Measurements from ENCODE around the gene CSH2.

Gene CSH2

GRCh38 chr17:63837962-63838600, 35.4 kb downstream of the CSH2 start:
- H3K27me3 ChIP-seq (ENCODE audit: control insufficient read depth, insufficient read depth, low read length): no peaks in the 10 kb centered on the region
- H3K27ac ChIP-seq (ENCODE audit: low read length): no peak overlapping the region
- H3K9me3 ChIP-seq (ENCODE audit: control insufficient read depth, low read depth, low read length): no peaks in the 10 kb centered on the region
- no peak overlapping the region for H3K4me3 ChIP-seq (ENCODE audit: low read length)
- H3K36me3 ChIP-seq (ENCODE audit: control insufficient read depth, low read depth, low read length): peaks cover 19% of the 10 kb centered on the region
- H3K9ac ChIP-seq (ENCODE audit: low read length): no peak overlapping the region
- H3K4me1 ChIP-seq (ENCODE audit: control insufficient read depth, low read depth, low read length): peaks cover 22% of the 10 kb centered on the region

- Histone ChIP-seq H3K4me1 (ENCODE audit: control insufficient read depth, low read depth, low read length) (peaks cover 22% of the 10 kb centered on the region), H3K27ac (ENCODE audit: low read length) (no peak overlapping the region), H3K36me3 (ENCODE audit: control insufficient read depth, low read depth, low read length) (peaks cover 25% of the 10 kb centered on the region), H3K9ac (ENCODE audit: low read length) (no peak overlapping the region), H3K27me3 (ENCODE audit: control insufficient read depth, insufficient read depth, low read length) (no peaks in the 10 kb centered on the region), H3K9me3 (ENCODE audit: control insufficient read depth, low read depth, low read length) (no peaks in the 10 kb centered on the region), H3K4me3 (ENCODE audit: low read length) (no peak overlapping the region)
Observed at GRCh38 chr17:63837480-63837879, 36.0 kb downstream of the CSH2 start.

- H3K4me3 ChIP-seq (ENCODE audit: low read length): no peak overlapping the region
- peaks cover 22% of the 10 kb centered on the region for H3K4me1 ChIP-seq (ENCODE audit: control insufficient read depth, low read depth, low read length)
- H3K9me3 ChIP-seq (ENCODE audit: control insufficient read depth, low read depth, low read length): no peaks in the 10 kb centered on the region
- H3K27ac ChIP-seq (ENCODE audit: low read length): no peak overlapping the region
- H3K36me3 ChIP-seq (ENCODE audit: control insufficient read depth, low read depth, low read length): peaks cover 31% of the 10 kb centered on the region
- no peaks in the 10 kb centered on the region for H3K27me3 ChIP-seq (ENCODE audit: control insufficient read depth, insufficient read depth, low read length)
- H3K9ac ChIP-seq (ENCODE audit: low read length): no peak overlapping the region
Observed at GRCh38 chr17:63836811-63837210, 36.7 kb downstream of the CSH2 start.

- Histone ChIP-seq H3K36me3 (ENCODE audit: control insufficient read depth, low read depth, low read length) (peaks cover 47% of the 10 kb centered on the region), H3K27me3 (ENCODE audit: control insufficient read depth, insufficient read depth, low read length) (no peaks in the 10 kb centered on the region), H3K4me1 (ENCODE audit: control insufficient read depth, low read depth, low read length) (peaks cover 13% of the 10 kb centered on the region)
Observed at GRCh38 chr17:63835167-63835720, 38.2 kb downstream of the CSH2 start.

GRCh38 chr17:63834431-63835166, 38.9 kb downstream of the CSH2 start:
- no peak overlapping the region for H3K9ac ChIP-seq (ENCODE audit: low read length)
- no peaks in the 10 kb centered on the region for H3K9me3 ChIP-seq (ENCODE audit: control insufficient read depth, low read depth, low read length)
- H3K4me1 ChIP-seq (ENCODE audit: control insufficient read depth, low read depth, low read length): peaks cover 13% of the 10 kb centered on the region
- peaks cover 53% of the 10 kb centered on the region for H3K36me3 ChIP-seq (ENCODE audit: control insufficient read depth, low read depth, low read length)
- no peaks in the 10 kb centered on the region for H3K27me3 ChIP-seq (ENCODE audit: control insufficient read depth, insufficient read depth, low read length)
- H3K4me3 ChIP-seq (ENCODE audit: low read length): no peak overlapping the region
- no peak overlapping the region for H3K27ac ChIP-seq (ENCODE audit: low read length)

More at GRCh38 chr17:63835167-63835720, 38.2 kb downstream of the CSH2 start:
- H3K9me3 ChIP-seq (ENCODE audit: control insufficient read depth, low read depth, low read length): no peaks in the 10 kb centered on the region
- no peak overlapping the region for H3K4me3 ChIP-seq (ENCODE audit: low read length)
- no peak overlapping the region for H3K9ac ChIP-seq (ENCODE audit: low read length)
- no peak overlapping the region for H3K27ac ChIP-seq (ENCODE audit: low read length)

GRCh38 chr17:63833741-63834373, 39.6 kb downstream of the CSH2 start:
- no peak overlapping the region for H3K27ac ChIP-seq (ENCODE audit: low read length)
- H3K36me3 ChIP-seq (ENCODE audit: control insufficient read depth, low read depth, low read length): peaks cover 61% of the 10 kb centered on the region
- no peak overlapping the region for H3K9ac ChIP-seq (ENCODE audit: low read length)
- H3K27me3 ChIP-seq (ENCODE audit: control insufficient read depth, insufficient read depth, low read length): no peaks in the 10 kb centered on the region
- H3K4me3 ChIP-seq (ENCODE audit: low read length): no peak overlapping the region
- H3K9me3 ChIP-seq (ENCODE audit: control insufficient read depth, low read depth, low read length): no peaks in the 10 kb centered on the region
- H3K4me1 ChIP-seq (ENCODE audit: control insufficient read depth, low read depth, low read length): peaks cover 6% of the 10 kb centered on the region

- H3K9me3 ChIP-seq (ENCODE audit: control insufficient read depth, low read depth, low read length): no peaks in the 10 kb centered on the region
- H3K4me3 ChIP-seq (ENCODE audit: low read length): no peak overlapping the region
- no peaks in the 10 kb centered on the region for H3K27me3 ChIP-seq (ENCODE audit: control insufficient read depth, insufficient read depth, low read length)
- no peak overlapping the region for H3K27ac ChIP-seq (ENCODE audit: low read length)
- H3K36me3 ChIP-seq (ENCODE audit: control insufficient read depth, low read depth, low read length): peaks cover 63% of the 10 kb centered on the region
- no peak overlapping the region for H3K9ac ChIP-seq (ENCODE audit: low read length)
- H3K4me1 ChIP-seq (ENCODE audit: control insufficient read depth, low read depth, low read length): peaks cover 4% of the 10 kb centered on the region
Observed at GRCh38 chr17:63833026-63833740, 40.3 kb downstream of the CSH2 start.

GRCh38 chr17:63832455-63832854, 41.0 kb downstream of the CSH2 start:
- Histone ChIP-seq H3K4me1 (ENCODE audit: control insufficient read depth, low read depth, low read length) (peaks cover 4% of the 10 kb centered on the region), H3K27ac (ENCODE audit: low read length) (no peak overlapping the region), H3K27me3 (ENCODE audit: control insufficient read depth, insufficient read depth, low read length) (no peaks in the 10 kb centered on the region), H3K4me3 (ENCODE audit: low read length) (no peak overlapping the region), H3K9ac (ENCODE audit: low read length) (no peak overlapping the region), H3K36me3 (ENCODE audit: control insufficient read depth, low read depth, low read length) (peaks cover 63% of the 10 kb centered on the region), H3K9me3 (ENCODE audit: control insufficient read depth, low read depth, low read length) (no peaks in the 10 kb centered on the region)

- peaks cover 63% of the 10 kb centered on the region for H3K36me3 ChIP-seq (ENCODE audit: control insufficient read depth, low read depth, low read length)
- no peak overlapping the region for H3K9ac ChIP-seq (ENCODE audit: low read length)
Observed at GRCh38 chr17:63832014-63832413, 41.5 kb downstream of the CSH2 start.

GRCh38 chr17:63831505-63831904, 42.0 kb downstream of the CSH2 start:
- Histone ChIP-seq H3K9ac (ENCODE audit: low read length) (no peak overlapping the region), H3K36me3 (ENCODE audit: control insufficient read depth, low read depth, low read length) (peaks cover 59% of the 10 kb centered on the region), H3K4me3 (ENCODE audit: low read length) (no peak overlapping the region), H3K27me3 (ENCODE audit: control insufficient read depth, insufficient read depth, low read length) (no peaks in the 10 kb centered on the region), H3K27ac (ENCODE audit: low read length) (no peak overlapping the region), H3K4me1 (ENCODE audit: control insufficient read depth, low read depth, low read length) (peaks cover 4% of the 10 kb centered on the region), H3K9me3 (ENCODE audit: control insufficient read depth, low read depth, low read length) (no peaks in the 10 kb centered on the region)

More at GRCh38 chr17:63832014-63832413, 41.5 kb downstream of the CSH2 start:
- Histone ChIP-seq H3K4me1 (ENCODE audit: control insufficient read depth, low read depth, low read length) (peaks cover 4% of the 10 kb centered on the region), H3K27ac (ENCODE audit: low read length) (no peak overlapping the region), H3K27me3 (ENCODE audit: control insufficient read depth, insufficient read depth, low read length) (no peaks in the 10 kb centered on the region), H3K9me3 (ENCODE audit: control insufficient read depth, low read depth, low read length) (no peaks in the 10 kb centered on the region), H3K4me3 (ENCODE audit: low read length) (no peak overlapping the region)

- Histone ChIP-seq H3K27ac (ENCODE audit: low read length) (no peak overlapping the region), H3K4me3 (ENCODE audit: low read length) (no peak overlapping the region), H3K4me1 (ENCODE audit: control insufficient read depth, low read depth, low read length) (peaks cover 4% of the 10 kb centered on the region), H3K9me3 (ENCODE audit: control insufficient read depth, low read depth, low read length) (no peaks in the 10 kb centered on the region), H3K36me3 (ENCODE audit: control insufficient read depth, low read depth, low read length) (peaks cover 59% of the 10 kb centered on the region), H3K27me3 (ENCODE audit: control insufficient read depth, insufficient read depth, low read length) (no peaks in the 10 kb centered on the region), H3K9ac (ENCODE audit: low read length) (no peak overlapping the region)
Observed at GRCh38 chr17:63830904-63831491, 42.5 kb downstream of the CSH2 start.
